ENCODE results near the gene CABLES1. TPM values are rescaled to one million over a fixed set of nuclear protein-coding genes. Genes with fewer than 3 reads are reported as not detected.

Gene CABLES1
- total and polyA plus RNA-seq, 2 of the 8 experiments (the other 6 are each of a cell fraction or from before 2014, with no cell fraction given): 9.2 to 26.4 TPM

GRCh38 chr18:23142251-23142929, 7.1 kb downstream of the CABLES1 start (continued):
- TF ChIP-seq CHD7 (IDR thresholded peaks at IDR 0.05; ENCODE audit: insufficient replicate concordance, low read length) (no peak), POLR2AphosphoS5 (IDR thresholded peaks at IDR 0.05; ENCODE audit: low read depth, low read length) (no peak), JUN (IDR thresholded peaks at IDR 0.05; ENCODE audit: low read depth, low read length) (no peak), SUZ12 (IDR thresholded peaks at IDR 0.05; ENCODE audit: low read length) (no peak)
